Measurements from ENCODE around the gene RFX2.

- TF ChIP-seq, protein P1, sequence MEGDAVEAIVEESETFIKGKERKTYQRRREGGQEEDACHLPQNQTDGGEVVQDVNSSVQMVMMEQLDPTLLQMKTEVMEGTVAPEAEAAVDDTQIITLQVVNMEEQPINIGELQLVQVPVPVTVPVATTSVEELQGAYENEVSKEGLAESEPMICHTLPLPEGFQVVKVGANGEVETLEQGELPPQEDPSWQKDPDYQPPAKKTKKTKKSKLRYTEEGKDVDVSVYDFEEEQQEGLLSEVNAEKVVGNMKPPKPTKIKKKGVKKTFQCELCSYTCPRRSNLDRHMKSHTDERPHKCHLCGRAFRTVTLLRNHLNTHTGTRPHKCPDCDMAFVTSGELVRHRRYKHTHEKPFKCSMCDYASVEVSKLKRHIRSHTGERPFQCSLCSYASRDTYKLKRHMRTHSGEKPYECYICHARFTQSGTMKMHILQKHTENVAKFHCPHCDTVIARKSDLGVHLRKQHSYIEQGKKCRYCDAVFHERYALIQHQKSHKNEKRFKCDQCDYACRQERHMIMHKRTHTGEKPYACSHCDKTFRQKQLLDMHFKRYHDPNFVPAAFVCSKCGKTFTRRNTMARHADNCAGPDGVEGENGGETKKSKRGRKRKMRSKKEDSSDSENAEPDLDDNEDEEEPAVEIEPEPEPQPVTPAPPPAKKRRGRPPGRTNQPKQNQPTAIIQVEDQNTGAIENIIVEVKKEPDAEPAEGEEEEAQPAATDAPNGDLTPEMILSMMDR (IDR thresholded peaks at IDR 0.05), result peak in 1 of 4 donors; percentile 13
- no peak for TF ChIP-seq POLR2A (IDR thresholded peaks at IDR 0.05)
These were observed 54.0 kb downstream of the RFX2 start for GRCh38 chr19:6056282-6056741.

Data from right lobe of liver (tissue), 4 donors.